CD4-positive, alpha-beta T cell (primary cell): Measurements from ENCODE around the gene MFAP2. TPM values are rescaled to one million over a fixed set of nuclear protein-coding genes. Genes with fewer than 3 reads are reported as not detected.

Source experiments
- ATAC-seq: fragments of 200-7000 bp; cut with Tn5 transposase; one replicate; pipeline ENCODE4 v1.10.0; 2022; ENCODE audit warnings: mild to moderate bottlenecking; ENCODE audit not compliant: poor library complexity
- CTCF ChIA-PET: fragments of 350-600 bp; sonication (Branson Sonifier 250); formaldehyde crosslinking; loops from one replicate; lab custom pipeline; 2021; ENCODE audit warnings: antibody characterized with exemption, inconsistent platforms; lab: Charles Lee
- POLR2A ChIA-PET: fragments of 350-600 bp; sonication (Branson Sonifier 250); formaldehyde crosslinking; loops from one replicate; lab custom pipeline; 2021; ENCODE audit warnings: antibody characterized with exemption, inconsistent platforms; lab: Charles Lee
- DNase-seq, 14 experiments: peaks; one replicate each; pipeline ENCODE4 v3.0.0-alpha.2; 2013 to 2020; ENCODE audit warnings: mixed read lengths in 2 of 14
- H3K27ac ChIP-seq, 2 donors: one replicate each; pipeline versions ENCODE4 v1.5.1 to v1.7.0; 2013; ENCODE audit warnings: low read length in 2 of 2, low read depth in 1 of 2, mild to moderate bottlenecking in 1 of 2
- H3K27me3 ChIP-seq, 2 experiments: 1 replicate in 1 of 2; 2 replicates in 1 of 2; pipeline versions ENCODE4 v1.6.1 to v1.7.0; 2013; ENCODE audit warnings: low read length in 2 of 2, control low read depth in 1 of 2, mild to moderate bottlenecking in 1 of 2, moderate library complexity in 1 of 2; ENCODE audit not compliant: insufficient read depth in 2 of 2, control insufficient read depth in 1 of 2
- H3K36me3 ChIP-seq: one replicate; pipeline ENCODE4 v1.6.1; 2013; ENCODE audit warnings: low read length, control low read depth; ENCODE audit not compliant: insufficient read depth
- H3K4me1 ChIP-seq: one replicate; pipeline ENCODE4 v1.6.1; 2013; ENCODE audit warnings: low read length, control low read depth; ENCODE audit not compliant: insufficient read depth
- H3K4me3 ChIP-seq: one replicate; pipeline ENCODE4 v1.5.1; 2013; ENCODE audit warnings: mild to moderate bottlenecking, low read length, moderate library complexity
- H3K9me3 ChIP-seq, 2 experiments: 1 replicate in 1 of 2; 2 replicates in 1 of 2; pipeline versions ENCODE4 v1.6.1 to v1.7.0; 2013; ENCODE audit warnings: low read length in 2 of 2, mild to moderate bottlenecking in 2 of 2, control low read depth in 1 of 2, moderate library complexity in 1 of 2; ENCODE audit not compliant: control insufficient read depth in 1 of 2, insufficient read depth in 1 of 2
- H3K27ac Mint-ChIP-seq: one replicate; pipeline ENCODE4 v1.8.0; 2020; ENCODE audit warnings: mixed read lengths
- H3K27me3 Mint-ChIP-seq: one replicate; pipeline ENCODE4 v1.8.0; 2021; ENCODE audit warnings: mixed read lengths
- H3K36me3 Mint-ChIP-seq: one replicate; pipeline ENCODE4 v1.8.0; 2021; ENCODE audit warnings: low read depth, mixed read lengths
- H3K4me1 Mint-ChIP-seq: one replicate; pipeline ENCODE4 v1.8.0; 2021; ENCODE audit warnings: low read depth, mixed read lengths
- H3K4me3 Mint-ChIP-seq: one replicate; pipeline ENCODE4 v1.8.0; 2020; ENCODE audit warnings: mild to moderate bottlenecking, mixed read lengths
- H3K9me3 Mint-ChIP-seq: one replicate; pipeline ENCODE4 v1.8.0; 2020; ENCODE audit warnings: mixed read lengths
- intact Hi-C, 2 experiments: fragments of 100-400 bp; cut with DNase I in 1 of 2; cut with micrococcal nuclease in 1 of 2; formaldehyde crosslinking; loops; one replicate each; pipeline versions ENCODE4 v1.15.1 to v1.9.0; 2023 to 2025; cut with DNase I, micrococcal nuclease
- total RNA-seq, 174 experiments: library from RNA in 2 of 174; stranded (reverse) in 2 of 174; gene quantifications; one replicate each; pipeline ENCODE4 v1.2.3 and lab custom pipeline; 2021 to 2026
- TF ChIP-seq, protein P1 (sequence below): fragments of 200-600 bp; IDR thresholded peaks from one replicate; pipeline ENCODE4 v1.8.0; 2022; ENCODE audit warnings: antibody characterized with exemption, mild to moderate bottlenecking

MFAP2 gene
- total RNA-seq, 2 experiments from 2014 or later = not detected

DNA sequence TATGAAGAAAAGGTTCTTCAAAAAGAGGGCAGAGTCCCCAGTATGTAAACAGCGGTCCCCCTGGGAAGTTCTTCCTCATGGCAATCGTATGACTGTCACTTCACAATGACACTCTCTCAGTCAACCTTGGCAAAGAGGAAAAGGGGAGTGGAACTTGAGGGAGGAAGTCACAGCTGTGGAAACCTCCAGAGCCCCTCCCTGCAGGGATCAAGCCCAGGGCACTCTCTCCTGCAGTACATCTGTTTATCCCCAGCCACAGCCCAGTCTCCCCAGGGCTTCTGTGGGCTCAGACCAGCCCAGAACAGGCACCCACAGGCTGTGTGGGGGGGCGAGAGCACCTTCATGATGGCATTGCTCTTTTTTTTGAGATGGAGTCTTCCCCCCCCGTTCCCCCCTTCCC lies 29.3 kb upstream of the MFAP2 start:
- Histone ChIP-seq H3K4me3 (no peak overlapping the region), H3K27me3 (no peaks in the 10 kb centered on the region), H3K4me1 (peaks cover 35% of the 10 kb centered on the region), H3K27ac (no peak overlapping the region), H3K9me3 (no peaks in the 10 kb centered on the region), H3K36me3 (peaks cover 8% of the 10 kb centered on the region)
- POLR2A ChIA-PET = no interaction called here
- TF ChIP-seq, protein P1, sequence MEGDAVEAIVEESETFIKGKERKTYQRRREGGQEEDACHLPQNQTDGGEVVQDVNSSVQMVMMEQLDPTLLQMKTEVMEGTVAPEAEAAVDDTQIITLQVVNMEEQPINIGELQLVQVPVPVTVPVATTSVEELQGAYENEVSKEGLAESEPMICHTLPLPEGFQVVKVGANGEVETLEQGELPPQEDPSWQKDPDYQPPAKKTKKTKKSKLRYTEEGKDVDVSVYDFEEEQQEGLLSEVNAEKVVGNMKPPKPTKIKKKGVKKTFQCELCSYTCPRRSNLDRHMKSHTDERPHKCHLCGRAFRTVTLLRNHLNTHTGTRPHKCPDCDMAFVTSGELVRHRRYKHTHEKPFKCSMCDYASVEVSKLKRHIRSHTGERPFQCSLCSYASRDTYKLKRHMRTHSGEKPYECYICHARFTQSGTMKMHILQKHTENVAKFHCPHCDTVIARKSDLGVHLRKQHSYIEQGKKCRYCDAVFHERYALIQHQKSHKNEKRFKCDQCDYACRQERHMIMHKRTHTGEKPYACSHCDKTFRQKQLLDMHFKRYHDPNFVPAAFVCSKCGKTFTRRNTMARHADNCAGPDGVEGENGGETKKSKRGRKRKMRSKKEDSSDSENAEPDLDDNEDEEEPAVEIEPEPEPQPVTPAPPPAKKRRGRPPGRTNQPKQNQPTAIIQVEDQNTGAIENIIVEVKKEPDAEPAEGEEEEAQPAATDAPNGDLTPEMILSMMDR = no peak
- peak overlapping the region; percentile 73 for H3K27ac Mint-ChIP-seq
- H3K9me3 Mint-ChIP-seq = no peaks in the 10 kb centered on the region
- intact Hi-C loops = loop anchor here (2.0 to 5.0 kb wide), 4 partner anchors 43 to 428 kb away; partner anchors contain the start of genes RCC2 (in 1 of the 2) and SDHB (in 1 of the 2)
- DNase-seq = peak in 1 of 14 experiments; percentile 24
- ATAC-seq = no peak
- no peaks in the 10 kb centered on the region for H3K27me3 Mint-ChIP-seq
- CTCF ChIA-PET = no interaction called here
- H3K4me1 Mint-ChIP-seq = peaks cover 16% of the 10 kb centered on the region
- H3K4me3 Mint-ChIP-seq = peak overlapping the region; percentile 45
- peaks cover 12% of the 10 kb centered on the region for H3K36me3 Mint-ChIP-seq

DNA sequence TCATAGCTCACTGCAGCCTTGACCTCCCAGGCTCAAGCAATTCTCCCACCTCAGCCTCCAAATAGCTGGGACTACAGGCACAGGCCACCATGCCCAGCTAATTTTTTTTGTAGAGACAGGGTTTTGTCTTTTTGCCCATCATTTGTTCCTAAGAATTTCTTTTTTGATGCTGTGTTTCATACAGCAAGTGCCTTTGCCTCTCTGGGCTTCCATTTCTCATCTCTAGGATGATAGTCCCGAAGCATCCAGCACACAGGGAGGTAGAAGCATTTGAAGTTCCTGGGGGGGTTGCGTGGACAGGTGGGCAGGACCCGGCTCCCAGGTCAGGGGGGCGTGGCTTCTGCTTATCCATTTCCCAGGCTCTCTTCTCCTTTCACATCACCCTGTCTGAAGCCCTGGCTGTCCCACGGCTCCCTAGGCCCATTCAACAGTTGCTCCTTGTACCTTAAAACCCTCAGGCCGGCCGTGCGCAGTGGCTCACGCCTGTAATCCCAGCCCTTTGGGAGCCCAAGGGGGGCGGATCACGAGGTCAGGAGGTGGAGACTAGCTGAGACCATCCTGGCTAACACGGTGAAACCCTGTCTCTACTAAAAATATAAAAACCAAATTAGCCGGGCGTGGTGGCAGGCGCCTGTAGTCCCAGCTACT lies 27.9 kb upstream of the MFAP2 start:
- Histone ChIP-seq H3K36me3 (peaks cover 18% of the 10 kb centered on the region), H3K27ac (no peak overlapping the region), H3K9me3 (no peaks in the 10 kb centered on the region), H3K27me3 (no peaks in the 10 kb centered on the region), H3K4me3 (no peak overlapping the region), H3K4me1 (peaks cover 35% of the 10 kb centered on the region)
- H3K27me3 Mint-ChIP-seq = no peaks in the 10 kb centered on the region
- DNase-seq = no peak
- no peaks in the 10 kb centered on the region for H3K9me3 Mint-ChIP-seq
- ChIA-PET POLR2A (no interaction called here), CTCF (interaction anchor here (0.7 kb wide), 1 partner anchor 1477 kb away, joined by 4 read pairs; no protein-coding TSS in a partner anchor)
- H3K36me3 Mint-ChIP-seq = peaks cover 23% of the 10 kb centered on the region
- peaks cover 16% of the 10 kb centered on the region for H3K4me1 Mint-ChIP-seq
- H3K27ac Mint-ChIP-seq = no peak overlapping the region
- TF ChIP-seq, protein P1 = no peak
- intact Hi-C loops = loop anchor here in 1 of 2 experiments (2.0 kb wide), 1 partner anchor 46 kb away; no protein-coding TSS in a partner anchor
- ATAC-seq = no peak
- H3K4me3 Mint-ChIP-seq = no peak overlapping the region

DNA sequence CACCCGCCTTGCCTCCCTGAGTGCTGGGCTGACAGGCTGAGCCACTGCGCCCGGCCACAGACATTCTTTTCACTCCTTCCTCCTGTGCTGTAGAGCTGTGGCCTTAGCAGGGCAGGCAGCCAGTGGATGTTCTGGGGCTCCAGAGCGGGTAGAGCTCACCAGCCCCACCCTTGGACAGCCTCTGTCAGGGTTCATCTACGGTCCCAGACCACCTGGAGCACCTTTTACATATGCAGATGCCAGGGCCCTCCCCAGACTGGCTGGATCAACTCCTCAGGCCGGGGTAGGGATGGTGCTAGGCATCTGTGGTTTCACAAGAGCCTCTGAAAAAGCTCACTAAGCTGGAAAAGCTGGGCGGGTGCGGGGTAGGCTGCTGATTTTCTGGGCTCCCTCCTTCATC lies 26.7 kb upstream of the MFAP2 start:
- no peak overlapping the region for H3K27ac ChIP-seq
- Mint-ChIP-seq H3K27ac (no peak overlapping the region), H3K36me3 (peaks cover 23% of the 10 kb centered on the region), H3K9me3 (no peaks in the 10 kb centered on the region), H3K27me3 (no peaks in the 10 kb centered on the region), H3K4me3 (no peak overlapping the region), H3K4me1 (peaks cover 14% of the 10 kb centered on the region)
- ChIA-PET CTCF (no interaction called here), POLR2A (no interaction called here)
- no peak overlapping the region for H3K4me3 ChIP-seq
- intact Hi-C loops = no loop called here
- H3K4me1 ChIP-seq = peaks cover 30% of the 10 kb centered on the region
- peaks cover 29% of the 10 kb centered on the region for H3K36me3 ChIP-seq
- TF ChIP-seq, protein P1 = no peak
- H3K9me3 ChIP-seq = no peaks in the 10 kb centered on the region
- DNase-seq (no peak), ATAC-seq (no peak)
- no peaks in the 10 kb centered on the region for H3K27me3 ChIP-seq
